IPS DF 19.7 (cell line): ENCODE results near the gene PPARGC1A.

ENCODE experiments used
- DNase-seq: peaks from one replicate; pipeline ENCODE4 v3.0.0-alpha.2; 2013; ENCODE audit warnings: low read depth, low spot score

Gene PPARGC1A, protein sequence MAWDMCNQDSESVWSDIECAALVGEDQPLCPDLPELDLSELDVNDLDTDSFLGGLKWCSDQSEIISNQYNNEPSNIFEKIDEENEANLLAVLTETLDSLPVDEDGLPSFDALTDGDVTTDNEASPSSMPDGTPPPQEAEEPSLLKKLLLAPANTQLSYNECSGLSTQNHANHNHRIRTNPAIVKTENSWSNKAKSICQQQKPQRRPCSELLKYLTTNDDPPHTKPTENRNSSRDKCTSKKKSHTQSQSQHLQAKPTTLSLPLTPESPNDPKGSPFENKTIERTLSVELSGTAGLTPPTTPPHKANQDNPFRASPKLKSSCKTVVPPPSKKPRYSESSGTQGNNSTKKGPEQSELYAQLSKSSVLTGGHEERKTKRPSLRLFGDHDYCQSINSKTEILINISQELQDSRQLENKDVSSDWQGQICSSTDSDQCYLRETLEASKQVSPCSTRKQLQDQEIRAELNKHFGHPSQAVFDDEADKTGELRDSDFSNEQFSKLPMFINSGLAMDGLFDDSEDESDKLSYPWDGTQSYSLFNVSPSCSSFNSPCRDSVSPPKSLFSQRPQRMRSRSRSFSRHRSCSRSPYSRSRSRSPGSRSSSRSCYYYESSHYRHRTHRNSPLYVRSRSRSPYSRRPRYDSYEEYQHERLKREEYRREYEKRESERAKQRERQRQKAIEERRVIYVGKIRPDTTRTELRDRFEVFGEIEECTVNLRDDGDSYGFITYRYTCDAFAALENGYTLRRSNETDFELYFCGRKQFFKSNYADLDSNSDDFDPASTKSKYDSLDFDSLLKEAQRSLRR

DNA sequence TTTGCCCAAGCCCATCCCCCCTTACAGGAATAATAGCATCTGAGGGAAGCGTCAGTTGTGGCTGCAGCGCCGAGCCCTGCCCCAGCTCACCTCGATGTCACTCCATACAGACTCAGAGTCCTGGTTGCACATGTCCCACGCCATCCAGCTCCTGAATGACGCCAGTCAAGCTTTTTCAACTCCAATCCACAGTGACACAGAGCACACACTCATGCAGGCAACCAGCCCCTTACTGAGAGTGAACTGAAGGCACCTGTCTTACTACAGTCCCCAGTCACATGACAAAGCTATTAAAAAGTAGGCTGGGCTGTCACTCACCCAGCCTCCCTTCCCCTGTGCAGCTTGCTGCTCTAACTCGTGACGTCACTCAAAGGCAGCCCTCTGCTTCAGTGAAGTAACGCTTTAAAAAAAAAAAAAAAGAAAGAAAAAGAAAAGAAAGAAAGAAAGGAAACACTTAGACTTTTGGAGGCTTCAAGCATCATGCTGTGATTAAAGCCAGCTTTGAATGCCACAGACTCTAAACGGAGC, at the start of gene PPARGC1A:
PPARGC1A (minus strand) TSS at position 234 of the 528 bp plus-strand sequence; CDS start at position 144, 90 bp downstream.
- no peak for DNase-seq

DNA sequence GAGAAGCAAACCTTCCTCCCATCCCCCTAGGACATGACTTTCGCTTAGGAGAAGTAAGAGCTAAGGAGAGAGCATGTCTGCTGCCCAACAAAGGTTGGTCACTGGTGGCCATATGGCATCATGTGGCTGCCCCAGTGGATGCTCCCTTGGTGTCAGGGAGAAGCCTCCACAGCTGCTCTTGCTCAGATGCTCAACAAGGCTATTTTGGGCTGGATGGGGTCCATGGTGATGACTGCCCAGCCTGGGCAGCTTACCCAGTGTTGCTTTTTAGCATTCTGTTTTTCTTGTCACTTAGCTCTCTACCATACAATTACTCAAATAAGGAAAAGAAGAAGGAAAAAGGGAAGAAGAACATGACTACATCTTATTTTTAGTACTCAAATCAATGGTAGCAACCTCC, 48.9 kb upstream of the PPARGC1A start:
- no peak for DNase-seq

DNA sequence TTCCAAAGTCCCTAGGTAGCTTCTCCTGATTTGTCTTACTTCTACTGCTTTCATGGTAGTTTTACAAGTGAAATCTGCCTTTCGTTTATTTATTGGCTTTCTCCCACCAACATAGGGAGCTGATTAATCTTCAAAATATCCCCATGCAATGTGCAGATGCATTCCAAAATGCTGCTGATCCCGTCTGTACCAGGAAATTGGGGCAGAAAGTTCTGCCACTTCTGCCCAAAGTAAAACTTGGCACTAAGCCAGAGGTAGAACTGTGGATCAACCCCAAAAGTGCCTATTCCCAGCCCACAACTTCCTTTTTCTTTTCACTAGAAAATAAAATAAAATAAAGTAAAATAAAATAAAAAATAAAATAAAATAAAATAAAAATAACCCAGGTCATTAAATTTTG, 47.3 kb upstream of the PPARGC1A start:
- DNase-seq, result no peak

DNA sequence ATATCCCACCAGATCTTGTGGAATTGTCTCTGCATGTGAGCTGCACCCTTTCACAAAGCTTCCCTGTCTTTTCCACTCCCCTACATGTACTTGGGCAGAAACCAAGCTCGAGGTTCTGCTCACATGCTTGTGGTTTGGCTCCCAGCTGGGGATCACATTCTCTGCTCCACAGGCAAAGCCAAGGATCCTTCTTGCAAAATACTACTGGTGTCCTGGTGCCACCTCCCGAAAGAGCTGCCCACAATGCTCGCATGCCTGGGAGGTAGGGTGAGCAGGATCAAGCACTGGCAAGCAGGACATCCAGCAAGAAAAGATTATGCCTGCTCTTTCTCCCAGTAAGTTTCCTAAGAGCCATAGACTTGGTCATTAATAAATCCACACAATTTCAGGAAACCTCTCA, 45.1 kb upstream of the PPARGC1A start:
- DNase-seq, result no peak

DNA sequence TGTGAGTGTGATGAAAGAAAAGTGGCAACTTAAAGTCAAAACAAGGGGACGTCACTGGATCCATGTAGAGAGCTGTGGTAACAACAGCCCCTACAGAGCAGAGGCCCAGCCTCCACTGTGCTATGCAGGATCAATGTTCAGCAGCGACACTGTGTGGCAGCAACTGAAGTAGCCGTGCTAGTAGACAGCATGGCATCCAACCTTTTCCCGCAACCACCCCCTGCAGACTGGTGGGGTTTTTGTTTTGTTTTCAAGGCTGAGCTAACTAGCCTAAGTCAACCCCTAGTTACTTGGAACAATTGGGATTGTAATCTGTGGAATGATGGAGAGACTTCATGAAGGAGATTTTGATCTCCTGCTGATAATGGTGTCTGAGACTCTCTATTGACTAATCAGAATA, 44.4 kb upstream of the PPARGC1A start:
- no peak for DNase-seq

DNA sequence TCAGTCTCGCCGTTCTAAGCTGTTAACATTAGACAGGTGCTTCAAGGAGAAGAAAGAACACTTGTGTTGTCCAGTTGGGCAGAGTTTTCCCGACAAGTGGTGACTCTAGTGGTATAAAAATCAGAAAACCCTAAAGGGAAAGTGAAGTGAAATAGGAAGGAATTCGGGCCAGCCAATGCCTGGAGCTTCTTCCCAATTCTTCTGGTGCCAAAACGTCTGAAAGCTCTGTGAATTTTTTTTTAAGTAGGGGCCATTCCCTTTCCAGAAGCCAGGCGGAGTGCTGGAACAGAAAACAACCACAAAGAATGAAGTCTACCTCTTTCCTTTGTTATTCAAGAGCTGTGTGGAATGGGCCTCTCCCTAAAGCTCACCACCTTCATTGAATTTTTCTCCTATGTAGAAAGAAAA, 43.1 kb upstream of the PPARGC1A start:
- no peak for DNase-seq

DNA sequence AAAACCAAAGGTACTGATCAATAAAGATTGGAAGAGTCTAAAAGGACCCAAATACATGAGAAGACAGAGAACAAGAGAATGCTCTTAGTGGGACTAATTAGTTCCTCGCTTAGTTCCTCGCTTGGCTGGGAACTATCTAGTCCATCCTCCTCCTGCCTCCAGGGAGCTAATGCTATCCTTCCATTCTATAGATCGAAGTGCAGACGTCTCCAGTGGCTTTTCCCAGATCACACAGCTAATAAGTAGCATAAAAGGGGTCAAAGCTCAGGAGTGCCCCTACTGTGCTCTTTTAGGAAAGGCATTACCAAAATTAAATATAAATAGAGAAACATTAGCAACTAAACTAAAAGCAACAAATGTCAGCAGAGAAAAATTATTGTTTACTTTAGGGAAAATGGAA, 42.3 kb upstream of the PPARGC1A start:
- DNase-seq, result no peak

DNA sequence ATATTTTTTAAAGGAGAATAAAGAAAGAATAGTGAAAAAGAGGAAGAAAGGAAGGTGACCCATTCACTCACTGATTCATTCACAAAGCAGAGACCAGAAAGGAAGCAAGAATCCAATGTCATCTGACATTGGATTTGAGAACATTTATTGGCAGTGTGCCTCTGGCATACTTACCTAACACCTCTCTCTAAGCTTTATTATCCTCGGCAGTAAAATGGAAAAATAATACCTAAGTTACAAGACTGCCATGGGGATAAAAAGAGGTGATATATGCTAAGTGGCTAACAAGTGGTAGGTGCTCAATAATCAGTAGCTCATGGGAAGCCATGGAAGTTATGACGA, 41.6 kb upstream of the PPARGC1A start:
- no peak for DNase-seq

DNA sequence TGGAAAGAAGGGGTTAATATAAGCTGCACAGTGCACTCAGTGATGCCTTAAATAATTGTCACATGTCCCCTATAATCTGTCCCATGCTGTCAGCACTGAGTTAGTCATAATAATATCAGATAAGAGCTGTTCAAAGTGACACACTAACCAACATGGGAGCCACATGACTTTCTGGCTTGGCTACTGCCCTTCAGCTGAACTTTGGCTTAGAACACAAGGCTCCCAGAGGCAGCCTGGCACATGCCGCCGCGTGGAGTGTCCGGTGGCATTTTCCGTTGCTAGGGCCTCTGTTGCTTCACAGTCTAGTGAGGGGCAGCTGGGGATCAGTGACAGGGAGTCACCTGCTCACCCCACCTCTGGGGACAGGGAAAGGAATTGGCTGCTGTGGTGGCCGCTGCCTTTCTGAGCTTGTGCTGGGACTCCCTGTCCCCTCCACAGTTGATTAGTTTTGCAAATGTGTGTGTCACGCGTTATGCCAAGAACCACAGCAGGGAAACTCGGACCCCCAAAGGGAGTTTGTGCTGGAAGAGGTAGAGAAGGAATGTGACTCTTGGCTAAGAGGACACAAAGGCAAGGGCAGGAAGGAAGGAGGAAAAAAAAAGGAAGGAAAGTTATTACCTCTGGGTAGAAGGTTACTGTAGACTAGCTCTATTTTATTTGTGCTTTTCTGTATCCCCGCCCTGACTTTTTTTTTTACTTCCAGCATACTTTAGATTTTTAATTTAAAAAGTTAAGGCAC, 41.1 kb upstream of the PPARGC1A start:
- no peak for DNase-seq

DNA sequence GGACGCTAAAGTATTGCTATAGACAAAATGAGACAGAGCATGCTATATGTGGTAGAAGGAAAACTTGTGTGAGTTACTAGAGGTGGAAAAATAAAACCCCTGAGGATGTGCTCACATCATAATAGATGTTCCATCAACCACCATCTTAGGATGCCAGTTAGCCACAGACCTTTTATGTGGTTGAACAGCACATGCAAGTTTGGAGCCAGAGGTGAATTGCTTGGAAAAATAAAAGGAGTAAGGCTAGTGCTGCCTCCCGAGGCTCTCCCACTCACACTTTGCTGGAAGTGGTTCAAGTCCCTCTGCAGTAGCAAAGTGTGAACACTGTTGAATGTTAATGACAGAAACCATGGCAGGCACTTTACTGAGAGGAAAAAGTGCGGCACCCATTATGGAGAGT, 39.4 kb upstream of the PPARGC1A start:
- no peak for DNase-seq

DNA sequence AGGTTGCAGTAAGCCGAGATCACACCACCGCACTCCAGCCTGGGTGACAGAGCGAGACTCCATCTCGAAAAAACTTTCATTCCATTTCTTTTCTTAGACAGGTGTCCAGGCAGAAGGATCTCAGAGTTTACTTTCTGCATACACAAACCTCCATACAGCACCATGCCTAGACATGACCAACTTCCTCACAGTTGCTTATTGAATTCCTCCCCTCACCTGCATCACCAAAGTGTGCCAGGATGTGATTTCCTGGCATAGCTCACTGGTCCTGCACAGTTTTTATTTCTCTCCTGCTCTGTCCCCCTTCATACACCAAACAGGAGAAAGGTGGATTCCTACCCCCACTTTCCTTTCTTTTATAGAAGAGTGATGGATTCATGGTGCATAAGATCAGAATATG, 34.7 kb upstream of the PPARGC1A start:
- no peak for DNase-seq

DNA sequence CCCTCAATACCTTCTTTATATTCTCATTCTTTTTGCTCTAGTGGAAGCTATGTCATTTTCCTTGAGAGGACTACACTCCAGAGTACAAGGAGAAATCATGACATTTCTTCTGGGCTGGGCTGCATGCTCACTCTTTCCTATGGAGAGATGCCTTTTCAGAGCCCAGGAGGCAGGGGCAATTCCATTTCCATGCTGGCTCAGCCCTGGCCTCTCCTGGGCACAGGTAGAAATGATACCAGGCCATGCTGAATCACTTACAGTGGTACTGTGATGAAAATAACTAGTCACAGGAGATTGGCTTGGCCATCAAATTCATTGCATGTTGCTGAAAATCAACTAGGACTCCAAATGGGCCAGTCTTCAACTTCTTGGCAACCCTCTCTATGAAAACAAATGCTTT, 34.0 kb upstream of the PPARGC1A start:
- no peak for DNase-seq

DNA sequence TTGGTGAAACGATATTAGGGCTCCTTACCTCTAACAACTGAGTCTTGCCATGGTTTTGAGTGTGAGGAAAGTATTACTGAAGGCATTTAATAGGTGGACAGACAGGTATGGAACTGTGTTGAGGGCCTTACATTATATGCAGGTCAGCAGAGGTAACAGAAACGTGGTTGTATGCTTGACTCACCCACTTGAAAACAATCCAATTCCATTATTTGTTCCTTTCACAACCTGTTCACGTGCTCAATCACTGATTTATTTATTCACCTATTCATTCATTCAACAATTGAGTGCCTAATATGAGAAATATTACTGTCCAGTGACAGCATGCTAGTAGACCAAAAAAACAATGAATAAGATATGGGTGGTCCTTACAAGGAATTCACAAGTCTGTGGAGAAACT, 33.3 kb upstream of the PPARGC1A start:
- DNase-seq, result no peak

DNA sequence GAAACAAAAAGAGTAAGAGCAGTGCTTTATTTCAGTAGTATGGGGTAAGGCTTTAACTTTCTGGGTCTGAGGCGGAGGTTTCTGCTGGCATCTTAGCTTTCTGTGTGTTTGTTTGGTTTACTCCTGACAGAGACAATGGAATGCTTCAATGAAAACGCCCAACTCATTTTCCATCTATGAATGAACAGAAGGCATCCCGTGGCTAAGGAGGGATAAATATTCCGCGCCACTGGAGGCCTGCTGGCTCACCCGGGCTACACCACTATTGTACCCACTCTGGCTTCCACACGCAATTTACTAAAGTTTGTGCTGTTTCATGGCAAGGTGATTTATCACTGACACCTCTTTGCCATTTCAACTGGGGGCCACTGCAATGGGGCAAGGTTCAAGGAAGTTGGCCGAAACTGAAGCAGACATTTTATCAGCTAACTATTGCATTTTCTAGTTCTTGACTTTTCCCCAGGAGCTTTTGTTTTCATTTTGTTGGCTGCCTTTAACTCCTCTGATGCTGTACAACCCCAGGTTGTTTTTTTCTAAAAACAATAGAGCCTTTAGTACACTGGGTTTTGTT, 32.8 kb upstream of the PPARGC1A start:
- no peak for DNase-seq

DNA sequence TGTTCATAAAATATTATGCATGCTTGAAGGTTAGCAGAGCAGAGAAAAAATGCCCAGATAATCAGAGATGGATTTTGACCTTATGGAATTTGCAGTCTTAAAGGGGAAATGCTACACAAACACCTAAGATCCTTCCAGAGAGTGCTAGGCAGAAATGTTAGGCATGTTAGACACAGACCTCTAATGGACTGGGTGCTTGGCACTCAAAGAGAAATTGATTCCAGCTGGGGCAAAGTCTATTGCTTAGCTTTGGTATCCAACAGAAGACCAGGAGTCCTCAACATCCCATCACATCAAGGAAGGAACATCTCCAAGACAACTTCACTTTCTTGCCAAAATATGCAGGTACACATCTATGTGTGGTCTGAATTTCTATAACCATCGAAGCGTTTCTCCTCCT, 32.2 kb upstream of the PPARGC1A start:
- DNase-seq, result no peak

DNA sequence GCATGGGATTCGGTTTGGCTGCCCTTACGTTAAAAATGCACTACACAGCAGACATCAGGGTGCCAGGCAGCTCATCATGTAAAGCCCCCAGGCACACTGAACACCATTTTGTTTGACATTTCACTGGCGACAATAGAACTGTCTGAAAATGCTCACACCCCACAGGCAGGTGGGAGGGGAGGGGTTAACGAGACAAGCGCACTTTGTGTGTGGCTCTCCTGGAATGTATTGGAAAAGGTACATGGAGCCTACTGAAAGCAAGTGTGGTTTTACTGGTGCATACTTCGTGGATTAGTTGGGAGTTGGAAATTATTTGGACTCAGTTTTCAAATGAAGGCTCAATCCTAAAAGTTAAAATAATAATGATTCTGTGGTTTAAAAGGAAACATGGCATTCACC, 31.6 kb upstream of the PPARGC1A start:
- no peak for DNase-seq

DNA sequence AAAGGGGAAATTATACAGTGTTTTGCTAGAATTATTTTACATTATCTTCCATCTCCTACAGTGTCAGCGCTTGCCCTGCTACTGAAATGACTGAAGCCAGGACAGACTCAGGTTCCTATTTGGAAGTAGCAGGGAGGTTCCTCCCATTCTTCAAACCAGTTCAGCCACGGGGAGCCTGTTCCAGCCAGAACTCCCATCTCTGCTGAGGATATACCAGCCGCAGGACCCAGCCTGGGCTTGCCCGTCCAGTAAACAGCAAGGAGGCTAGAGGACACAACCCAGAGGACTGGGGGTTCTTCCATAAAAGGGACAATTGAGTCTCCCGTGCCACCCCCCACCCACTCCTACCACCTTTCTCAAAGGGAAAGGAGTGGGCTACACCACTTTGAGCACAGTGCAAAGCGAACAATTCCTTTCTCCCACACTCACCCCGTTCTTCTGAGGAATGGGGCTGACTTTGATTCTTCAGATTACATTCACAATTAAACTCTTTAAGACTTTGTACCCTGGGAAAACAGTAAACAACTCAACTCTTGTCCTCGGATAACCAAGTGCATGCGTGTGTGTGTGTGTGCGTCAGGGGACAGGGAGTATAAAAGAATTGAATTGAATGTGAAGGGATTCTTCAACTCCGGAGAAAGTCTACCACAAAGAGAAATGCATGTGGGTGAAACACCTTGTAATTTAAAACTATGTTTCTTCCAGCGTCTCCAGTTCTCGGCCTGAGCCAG, 31.0 kb upstream of the PPARGC1A start:
- DNase-seq, result no peak

DNA sequence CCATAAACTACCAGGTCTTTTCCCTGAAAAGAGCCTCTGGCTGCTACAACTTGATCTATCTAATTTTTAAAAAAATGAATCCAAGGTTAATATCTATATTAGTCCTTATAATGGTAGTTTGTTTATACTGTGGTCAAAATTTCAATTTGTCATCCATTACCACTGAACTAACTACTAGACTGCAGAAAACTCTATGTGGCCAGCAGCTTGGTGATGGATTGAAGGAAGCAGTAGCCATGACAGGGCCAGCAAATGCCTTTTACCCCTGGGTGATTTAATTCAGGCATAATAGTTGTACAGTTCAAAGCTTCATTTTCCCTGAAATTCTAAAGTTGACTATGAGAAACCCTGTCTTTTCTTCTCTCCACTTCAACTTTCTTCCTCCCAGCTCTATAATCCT, 30.4 kb upstream of the PPARGC1A start:
- DNase-seq, result no peak

DNA sequence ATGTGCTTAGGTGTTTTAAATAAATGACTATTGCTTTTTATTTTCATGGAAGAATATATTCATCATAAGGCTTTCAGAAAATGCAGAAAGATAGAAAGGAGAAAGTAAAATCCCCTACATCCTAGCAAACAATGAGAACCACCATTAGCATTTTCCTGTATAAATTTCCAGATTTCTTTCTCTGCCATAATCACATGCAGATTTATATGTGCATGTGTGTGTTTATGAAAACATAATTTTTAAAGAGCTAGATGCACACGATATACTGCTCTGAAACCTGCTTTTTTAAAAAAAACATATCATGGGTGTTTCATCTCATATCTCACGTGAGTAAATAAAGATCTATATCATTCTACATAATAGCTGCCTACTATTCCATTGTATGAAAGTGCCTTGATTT, 26.4 kb upstream of the PPARGC1A start:
- DNase-seq, result no peak

DNA sequence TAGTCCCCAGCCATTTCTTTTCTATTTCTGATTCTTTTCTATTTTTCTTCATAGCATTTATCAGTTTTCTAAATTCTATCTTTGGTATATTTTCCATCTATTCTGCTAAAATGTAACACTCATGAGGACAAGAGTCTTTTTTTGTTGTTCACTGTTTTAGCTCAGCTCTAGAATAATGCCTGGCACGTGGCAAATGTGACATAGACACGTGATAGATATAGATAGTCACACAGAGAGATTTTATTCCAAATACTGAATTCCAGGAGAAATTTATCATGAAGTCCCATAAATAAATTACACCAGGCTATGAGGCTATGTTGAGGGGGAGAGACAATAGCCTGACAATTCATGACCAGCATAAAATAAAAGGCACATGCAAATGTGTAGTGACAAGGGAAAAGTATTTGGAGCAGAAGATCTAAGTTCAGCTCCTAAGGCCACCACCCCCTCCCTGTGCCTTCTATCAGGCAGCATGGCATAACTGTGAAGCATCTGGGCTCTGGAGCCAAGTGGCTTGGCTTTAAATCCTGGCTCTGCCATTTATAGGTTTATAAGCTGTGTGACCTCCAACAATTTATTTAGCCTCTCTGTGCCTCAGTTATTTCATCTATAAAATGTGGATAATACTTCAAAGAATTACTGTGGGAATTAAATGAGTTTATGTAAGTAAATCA, 25.7 kb upstream of the PPARGC1A start:
- no peak for DNase-seq
